Stimulated activated CD4-positive, alpha-beta T cell treated with anti-CD3 and anti-CD28 coated beads, Interleukin-1b, Interleukin-23, amount 100 ng/mL, for 1 hour (primary cell): ENCODE results near the gene L2HGDH.
"Not testable (repeated sequence)": the region's sequence is repeated elsewhere in the genome, so short reads cannot be mapped to it uniquely, and the experiment has no call there.

Experiments
- DNase-seq, 2 donors: peaks; one replicate each; pipeline ENCODE4 v3.0.0-alpha.2; 2020; ENCODE audit warnings: low read depth in 2 of 2

L2HGDH gene

DNA sequence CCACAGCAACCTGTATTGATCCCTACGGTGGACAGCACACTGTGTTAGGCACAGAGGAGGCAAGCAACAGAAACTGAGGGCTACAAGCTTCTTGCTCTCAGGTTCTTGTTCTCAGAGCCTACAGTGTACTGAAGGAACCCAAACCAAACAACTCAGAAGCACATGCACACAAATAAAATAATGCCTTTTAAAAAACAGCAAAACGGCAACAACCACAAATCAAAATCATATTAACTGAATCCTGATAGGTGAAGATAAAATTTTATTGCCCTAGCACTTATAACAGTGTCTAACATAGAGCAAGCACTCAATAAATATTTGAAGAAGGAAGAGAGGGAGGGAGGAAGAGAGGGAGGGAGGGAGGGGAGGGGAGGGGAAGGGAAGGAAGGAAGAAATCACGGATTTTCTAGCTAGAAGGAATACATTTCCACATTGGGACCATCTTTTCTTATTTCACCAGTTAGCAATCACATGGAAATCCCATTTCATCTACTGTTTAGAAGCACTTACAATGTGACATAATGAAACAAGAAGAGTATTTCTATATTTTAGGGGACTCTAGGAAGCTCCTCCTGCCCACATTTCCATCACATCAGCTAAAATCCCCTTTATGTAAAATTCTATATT is 27.3 kb upstream of the L2HGDH start:
- no peak for DNase-seq

- DNase-seq: no peak
Measured at GRCh38 chr14:50338587-50338986, 26.6 kb upstream of the L2HGDH start.

GRCh38 chr14:50335989-50336824 is 24.2 kb upstream of the L2HGDH start:
- DNase-seq: no peak

GRCh38 chr14:50335389-50335788 is 23.4 kb upstream of the L2HGDH start:
- no peak for DNase-seq

DNA sequence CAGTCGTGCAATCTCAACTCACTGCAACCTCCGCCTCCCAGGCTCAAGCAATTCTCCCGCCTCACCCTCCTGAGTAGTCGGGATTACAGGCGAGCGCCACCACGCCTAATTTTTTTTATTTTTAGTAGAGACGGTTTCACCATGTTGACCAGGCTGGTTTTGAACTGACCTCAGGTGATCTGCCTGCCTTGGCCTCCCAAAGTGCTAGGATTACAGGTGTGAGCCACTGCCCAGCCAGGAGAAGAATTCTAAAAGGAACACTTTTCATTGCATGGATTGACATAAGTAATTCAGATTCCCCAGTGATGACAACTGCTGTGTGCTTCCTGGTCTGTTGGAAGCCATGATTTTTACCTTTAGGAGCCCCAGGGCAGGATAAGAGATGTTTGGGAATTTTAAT is 22.2 kb upstream of the L2HGDH start:
- no peak for DNase-seq

GRCh38 chr14:50333014-50333509 is 21.0 kb upstream of the L2HGDH start:
- no peak for DNase-seq

DNA sequence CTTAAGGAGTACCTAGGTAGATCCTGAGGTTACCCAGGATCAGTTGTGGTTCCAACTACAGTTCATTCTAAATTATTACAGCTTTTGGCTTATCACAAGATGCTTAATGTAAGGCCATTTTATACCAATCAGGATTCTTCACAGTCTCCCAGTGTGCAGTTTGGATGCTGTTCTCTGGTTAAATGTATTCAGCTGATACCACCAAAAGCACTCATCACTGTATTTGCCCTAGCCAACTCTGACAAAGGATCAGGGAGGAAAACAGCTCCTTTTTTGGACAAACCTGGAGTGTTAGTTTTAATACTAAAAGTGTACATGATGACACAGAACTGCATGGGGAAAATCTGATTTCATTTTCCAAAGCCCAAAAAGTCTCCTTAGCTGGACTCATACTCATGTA is 19.6 kb upstream of the L2HGDH start:
- DNase-seq: no peak

GRCh38 chr14:50321009-50321660 is 9.1 kb upstream of the L2HGDH start:
- DNase-seq: peak; percentile 10 to 38

- no peak for DNase-seq
Measured at GRCh38 chr14:50320283-50320682, 8.3 kb upstream of the L2HGDH start.

DNA sequence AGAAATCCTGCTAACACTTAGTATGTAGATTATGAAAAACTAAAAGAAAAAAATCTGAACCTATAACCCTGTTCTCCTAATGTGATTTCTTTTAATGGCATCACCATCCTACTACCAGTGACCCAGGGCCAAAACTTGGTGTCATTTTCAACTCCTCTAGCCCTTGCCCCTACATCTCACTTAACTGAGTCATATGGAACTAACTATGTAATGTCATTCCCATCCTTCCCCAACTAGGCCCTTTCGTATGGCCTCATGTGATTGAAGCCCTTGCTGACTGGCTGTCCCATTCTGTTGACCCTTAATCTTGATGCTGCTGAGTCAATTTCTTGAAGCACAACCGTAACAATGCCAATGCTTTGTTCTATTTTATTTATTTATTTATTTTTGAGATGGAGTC is 7.7 kb upstream of the L2HGDH start:
- no peak for DNase-seq

GRCh38 chr14:50319293-50319692 is 7.3 kb upstream of the L2HGDH start:
- DNase-seq: no peak

GRCh38 chr14:50318031-50318626 is 6.1 kb upstream of the L2HGDH start:
- DNase-seq: no peak

DNA sequence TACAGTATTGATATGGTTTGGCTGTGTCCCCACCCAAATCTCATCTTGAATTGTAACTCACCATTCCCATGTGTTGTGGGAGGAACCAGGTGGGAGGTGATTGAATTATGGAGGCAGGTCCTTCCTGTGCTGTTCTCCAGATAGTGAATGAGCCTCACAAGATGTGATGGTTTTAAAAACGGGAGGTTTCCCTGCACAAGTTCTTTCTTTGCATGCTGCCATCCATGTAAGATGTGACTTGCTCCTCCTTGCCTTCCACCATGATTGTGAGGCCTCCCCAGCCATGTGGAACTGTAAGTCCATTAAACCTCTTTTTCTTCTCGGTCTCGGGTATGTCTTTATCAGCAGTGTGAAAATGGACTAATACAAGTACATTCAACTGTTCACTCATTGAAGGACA is 2.1 kb upstream of the L2HGDH start:
- DNase-seq: not testable (repeated sequence)

GRCh38 chr14:50312734-50313054 is 665 bp upstream of the L2HGDH start:
- no peak for DNase-seq

DNA sequence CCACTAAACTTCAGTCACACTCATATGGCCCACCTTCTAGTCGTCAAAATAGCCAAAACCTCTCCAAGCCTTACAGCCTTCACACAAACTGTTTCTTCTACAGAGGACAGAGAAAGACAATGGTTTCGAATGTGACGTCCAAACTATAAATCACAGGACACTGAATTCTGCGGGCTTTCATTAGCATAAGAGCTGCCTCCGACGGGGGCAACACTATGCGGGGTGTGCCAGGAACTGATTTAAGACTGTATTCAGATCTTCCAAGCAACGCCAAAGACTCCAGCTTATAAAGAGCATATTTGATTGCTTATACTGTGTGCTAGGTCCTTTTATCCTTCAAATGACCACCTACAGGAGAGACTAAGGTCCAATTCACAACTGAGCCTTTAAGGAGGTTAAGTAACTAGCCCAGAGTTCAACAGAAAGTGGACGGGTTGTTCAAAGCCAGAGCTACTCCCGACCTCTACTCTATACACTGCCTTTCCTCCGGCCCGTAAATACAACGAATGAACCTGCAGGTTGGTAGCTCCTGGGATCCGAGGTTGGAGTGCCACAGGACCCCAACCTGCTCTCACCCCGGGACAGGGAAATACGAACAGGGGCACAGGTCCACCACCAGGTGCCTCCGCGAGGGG is 575 bp downstream of the L2HGDH start:
- DNase-seq: no peak

- no peak for DNase-seq
Measured at GRCh38 chr14:50310445-50310844, 1.6 kb downstream of the L2HGDH start.

DNA sequence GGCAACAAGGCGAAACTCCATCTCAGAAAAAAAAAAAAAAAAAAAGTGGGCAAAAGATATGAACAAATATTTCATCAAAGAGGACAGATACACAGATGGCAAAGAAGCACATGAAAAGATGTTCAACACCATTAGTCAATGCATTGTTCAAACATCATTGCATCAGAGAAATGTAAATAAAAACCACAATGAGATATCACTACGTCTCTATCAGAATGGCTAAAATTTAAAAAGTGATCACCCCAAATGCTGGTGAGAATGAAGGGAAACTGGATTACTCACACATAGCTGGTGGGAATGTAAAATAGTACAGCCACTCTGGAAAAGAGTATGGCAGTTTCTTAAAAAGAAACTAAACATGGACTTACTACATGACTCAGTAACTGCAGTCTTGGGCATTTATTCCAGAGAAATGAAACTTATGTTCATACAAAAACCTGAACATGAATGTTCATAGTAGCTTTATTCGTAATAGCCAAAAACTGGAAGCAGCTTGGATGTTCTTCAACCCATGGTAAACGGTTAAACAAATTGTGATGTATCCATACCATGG is 3.6 kb downstream of the L2HGDH start:
- no peak for DNase-seq

- DNase-seq: no peak
Measured at GRCh38 chr14:50303744-50304471, 8.1 kb downstream of the L2HGDH start.

DNA sequence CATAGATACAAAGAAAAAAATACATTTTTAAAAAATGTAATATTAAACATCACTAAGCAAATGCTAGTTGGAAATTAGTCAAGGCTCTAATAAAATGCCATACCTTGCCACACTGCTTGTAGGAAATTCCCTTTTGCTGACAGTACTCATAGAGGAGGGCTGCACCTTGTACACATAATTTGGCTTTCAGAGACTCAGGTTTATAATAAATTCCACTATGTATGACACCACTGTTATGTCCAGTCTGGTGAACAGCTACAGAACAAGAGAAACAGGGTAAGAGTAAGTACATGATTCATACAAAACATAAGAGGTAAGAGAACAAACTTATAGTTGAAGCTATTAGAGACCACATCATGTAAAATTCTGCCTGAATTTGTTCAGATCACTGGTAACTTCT is 10.1 kb downstream of the L2HGDH start:
- no peak for DNase-seq

DNA sequence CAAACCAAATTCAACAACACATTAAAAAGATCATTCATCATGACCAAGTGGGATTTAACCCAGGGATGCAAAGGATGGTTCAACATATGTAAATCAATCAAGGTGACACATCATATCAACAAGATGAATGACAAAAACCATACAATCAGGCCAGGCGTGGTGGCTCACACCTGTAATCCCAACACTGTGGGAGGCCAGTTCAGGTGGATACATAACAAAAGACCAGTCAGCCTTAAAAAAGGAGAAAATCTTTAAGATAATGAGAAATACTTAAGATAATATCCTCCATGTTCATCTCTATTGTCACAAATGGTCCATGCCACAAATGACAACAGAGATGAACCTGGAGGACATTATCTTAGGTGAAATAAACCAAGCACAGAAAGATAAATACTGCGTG is 12.4 kb downstream of the L2HGDH start:
- DNase-seq: no peak

DNA sequence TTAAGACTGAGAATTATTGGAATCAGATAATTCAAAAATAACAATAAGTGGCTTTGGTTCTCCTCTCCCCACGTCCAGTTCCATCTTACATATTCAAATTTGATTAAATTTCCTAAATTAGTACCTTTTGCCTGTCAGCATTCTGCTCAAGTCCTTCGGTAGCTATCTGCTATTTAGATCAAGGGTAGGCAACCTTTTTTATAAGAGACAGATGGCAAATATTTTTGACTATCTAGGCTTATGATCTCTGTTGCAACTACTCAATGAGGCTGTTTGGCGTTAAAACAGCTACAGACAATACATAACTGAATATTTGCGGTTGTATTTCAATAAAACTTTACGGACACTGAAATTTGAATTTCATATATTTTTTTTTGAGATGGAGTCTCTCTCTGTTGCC is 21.7 kb downstream of the L2HGDH start:
- DNase-seq: no peak
